GM10847 (cell line): ENCODE measurements around the gene MICAL2.

ENCODE experiments used
- POLR2A ChIP-seq: IDR thresholded peaks from 2 replicates; pipeline ENCODE4 v1.6.1; 2011; ENCODE audit not compliant: insufficient read length; ENCODE audit errors: extremely low read depth

MICAL2 gene

GRCh38 chr11:12130180-12130980 lies 20.0 kb downstream of the MICAL2 start:
- no peak for TF ChIP-seq POLR2A

- no peak for TF ChIP-seq POLR2A
Observed at GRCh38 chr11:12131943-12132789, 21.8 kb downstream of the MICAL2 start.

GRCh38 chr11:12132790-12133145 lies 22.4 kb downstream of the MICAL2 start:
- no peak for TF ChIP-seq POLR2A

GRCh38 chr11:12133547-12134235 lies 23.3 kb downstream of the MICAL2 start:
- no peak for TF ChIP-seq POLR2A

- TF ChIP-seq POLR2A, result no peak
Observed at GRCh38 chr11:12134236-12134585, 23.8 kb downstream of the MICAL2 start.

- no peak for TF ChIP-seq POLR2A
Observed at GRCh38 chr11:12135185-12135584, 24.8 kb downstream of the MICAL2 start.

GRCh38 chr11:12137005-12137690 lies 26.8 kb downstream of the MICAL2 start:
- TF ChIP-seq POLR2A, result no peak

- TF ChIP-seq POLR2A, result no peak
Observed at GRCh38 chr11:12137938-12138731, 27.7 kb downstream of the MICAL2 start.

GRCh38 chr11:12139144-12139881 lies 28.9 kb downstream of the MICAL2 start:
- TF ChIP-seq POLR2A, result no peak

GRCh38 chr11:12140186-12140793 lies 29.9 kb downstream of the MICAL2 start:
- TF ChIP-seq POLR2A, result no peak

GRCh38 chr11:12141283-12141682 lies 30.9 kb downstream of the MICAL2 start:
- TF ChIP-seq POLR2A, result no peak

- TF ChIP-seq POLR2A, result no peak
Observed at GRCh38 chr11:12142176-12142575, 31.8 kb downstream of the MICAL2 start.

GRCh38 chr11:12142909-12143308 lies 32.5 kb downstream of the MICAL2 start:
- no peak for TF ChIP-seq POLR2A
